ENCODE data around the gene FLRT2.

FLRT2 gene

DNA sequence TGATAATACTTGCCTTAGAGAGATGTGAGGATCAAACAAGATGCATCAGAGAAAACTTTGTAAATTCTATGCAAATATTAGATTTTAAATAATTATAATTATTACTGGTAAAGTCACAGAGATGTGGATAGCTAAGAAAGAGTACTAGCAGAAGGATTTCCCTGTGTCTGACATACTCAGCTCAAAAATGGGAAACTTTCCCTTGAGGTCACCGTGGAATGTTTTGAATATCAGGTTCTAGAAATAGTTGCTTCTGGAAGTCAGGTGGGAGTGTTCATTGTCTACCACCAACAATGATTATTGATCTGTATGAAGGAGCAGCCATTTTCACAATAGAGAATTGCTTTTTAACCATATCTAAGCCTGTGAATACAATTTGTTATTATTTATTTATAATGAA is 71.7 kb downstream of the FLRT2 start:
- no peak for DNase-seq

GRCh38 chr14:85602345-85602744 is 72.4 kb downstream of the FLRT2 start:
- DNase-seq, result no peak

DNA sequence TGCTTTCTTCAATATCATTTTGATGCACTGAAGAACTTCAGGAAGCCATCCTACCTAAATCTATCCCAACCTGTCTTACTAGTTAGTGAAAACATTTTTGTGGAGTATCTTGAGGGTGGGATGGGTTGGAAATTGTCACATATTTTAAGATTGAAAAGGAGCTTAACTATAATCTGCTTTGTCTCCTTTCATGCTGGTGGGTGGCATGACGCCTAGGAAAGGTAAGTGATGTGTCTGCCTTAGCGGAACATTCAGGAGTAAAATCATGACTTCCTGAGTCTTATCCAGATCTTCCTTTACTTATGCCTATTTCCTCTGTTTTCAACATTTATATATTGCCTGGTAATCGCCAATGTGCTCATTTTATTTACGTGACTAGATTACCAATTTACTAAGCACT is 74.1 kb downstream of the FLRT2 start:
- no peak for DNase-seq

DNA sequence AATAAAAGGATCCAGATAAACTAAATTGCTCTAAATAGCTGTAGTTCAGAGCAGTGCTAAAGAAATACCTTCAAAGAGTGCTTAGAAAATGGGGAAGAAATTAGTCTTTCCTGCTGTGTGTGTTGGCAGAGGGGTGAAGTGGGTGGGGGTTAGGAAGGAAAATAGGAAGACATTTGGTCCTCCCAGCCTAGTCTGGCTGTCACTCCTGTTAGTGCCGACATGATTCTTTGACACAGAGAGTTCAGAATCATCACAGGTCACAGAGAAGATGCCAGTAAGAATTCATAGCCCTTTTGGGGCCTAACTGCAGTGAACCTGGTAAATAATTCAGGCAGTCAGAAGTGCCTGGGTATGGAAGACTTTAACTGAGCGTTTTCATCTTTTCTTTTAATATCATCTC is 74.8 kb downstream of the FLRT2 start:
- DNase-seq, result no peak

DNA sequence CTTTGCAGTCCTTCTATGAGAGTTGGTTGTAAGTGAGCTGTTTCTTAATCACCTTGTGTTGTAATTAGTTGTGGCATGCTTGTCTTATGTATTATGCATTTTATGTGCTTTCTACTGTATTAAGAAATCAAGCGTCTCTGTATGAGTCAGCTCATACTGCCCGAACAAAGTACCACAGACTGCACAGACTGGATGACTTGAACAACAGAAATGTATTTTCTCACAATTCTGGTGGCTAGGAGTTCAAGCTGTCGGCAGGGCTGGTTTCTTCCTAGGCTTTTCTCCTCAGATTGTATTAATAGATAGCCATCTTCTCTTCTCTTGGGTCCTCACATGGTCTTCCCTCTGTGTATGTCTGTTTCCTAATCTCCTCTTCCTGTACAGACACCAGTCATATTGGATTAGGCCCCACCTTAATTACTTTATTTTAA is 77.7 kb downstream of the FLRT2 start:
- no peak for DNase-seq

DNA sequence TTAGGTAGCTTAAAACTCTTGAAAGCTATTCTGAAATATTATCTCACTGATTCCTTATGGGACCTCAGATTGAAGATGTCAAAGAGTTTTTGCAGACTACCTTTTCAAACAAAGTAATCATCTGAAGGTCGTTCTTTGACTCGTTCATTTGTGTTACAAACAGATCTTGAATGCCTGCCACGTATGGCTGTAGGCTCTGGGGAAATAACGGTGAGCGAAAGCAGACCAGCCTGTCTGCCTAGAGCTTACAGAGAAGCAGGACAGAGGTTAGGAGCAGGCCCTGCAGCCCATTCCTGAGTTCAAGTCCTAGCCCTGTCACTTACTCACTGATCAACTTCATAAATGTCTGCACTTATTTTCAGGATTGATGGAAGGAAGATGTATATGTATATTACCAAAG is 83.6 kb downstream of the FLRT2 start:
- DNase-seq, result no peak

GRCh38 chr14:85616386-85616885 is 86.5 kb downstream of the FLRT2 start:
- no peak for DNase-seq

GRCh38 chr14:85616886-85617285 is 86.9 kb downstream of the FLRT2 start:
- no peak for DNase-seq

GRCh38 chr14:85617791-85618190 is 87.8 kb downstream of the FLRT2 start:
- no peak for DNase-seq

DNA sequence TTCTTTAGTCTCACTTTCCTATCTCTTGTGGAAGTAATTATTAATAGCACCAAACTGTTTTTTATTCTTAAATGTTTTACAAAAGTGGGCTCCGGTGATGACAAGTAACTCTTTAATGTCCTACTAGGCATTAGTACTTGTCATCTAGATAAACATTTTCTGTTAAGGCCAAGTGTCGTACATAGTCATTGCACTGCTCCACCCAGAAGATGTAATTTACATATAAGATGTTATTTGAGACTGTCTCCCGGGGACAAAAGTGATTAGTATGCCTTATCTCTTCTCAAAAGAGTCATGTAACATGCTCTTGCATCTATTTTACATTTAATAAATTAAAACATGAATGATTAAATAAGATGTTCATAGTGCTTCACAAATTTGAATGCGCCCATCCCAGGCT is 88.4 kb downstream of the FLRT2 start:
- no peak for DNase-seq

GRCh38 chr14:85618978-85619377 is 89.0 kb downstream of the FLRT2 start:
- DNase-seq, result no peak

DNA sequence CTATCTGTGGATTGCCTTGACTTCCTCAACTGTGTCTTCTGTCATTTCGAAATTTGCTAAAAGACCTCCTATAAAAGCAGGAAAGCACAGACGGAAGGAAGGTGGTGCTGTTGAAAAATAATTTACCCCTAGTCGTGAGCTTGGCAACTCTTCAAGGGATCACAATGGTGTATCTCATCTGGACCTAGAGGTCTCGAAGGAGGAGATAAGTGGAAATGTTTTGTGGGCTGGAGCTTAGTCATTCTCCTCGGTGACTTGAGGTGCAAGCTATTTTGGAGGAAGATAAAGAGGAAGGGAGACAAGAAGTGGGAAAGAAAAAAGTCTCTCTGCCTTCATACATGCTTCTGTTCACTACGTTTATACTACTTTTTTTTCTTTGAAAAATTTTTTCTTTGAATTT is 89.9 kb downstream of the FLRT2 start:
- no peak for DNase-seq

DNA sequence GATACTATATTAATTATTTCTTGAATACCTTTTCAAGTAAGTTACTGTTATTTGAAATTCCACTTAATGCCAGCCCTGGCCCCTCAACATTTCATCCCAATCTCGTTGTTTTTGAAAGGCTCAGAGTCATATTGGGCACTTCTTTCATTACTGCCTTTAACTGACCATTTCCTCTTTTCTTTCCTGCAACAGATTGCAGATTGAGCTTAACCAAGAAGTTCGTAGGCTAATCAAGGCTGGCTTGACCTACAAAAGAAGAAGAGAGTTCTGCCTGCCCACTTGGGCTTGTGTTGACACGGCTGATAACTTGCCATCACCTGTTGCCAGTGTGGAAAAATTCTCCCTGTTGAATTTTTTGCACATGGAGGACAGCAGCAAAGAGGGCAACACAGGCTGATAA is 91.0 kb downstream of the FLRT2 start:
- no peak for DNase-seq

- DNase-seq, result no peak
Observed at GRCh38 chr14:85622106-85622505, 92.2 kb downstream of the FLRT2 start.

GRCh38 chr14:85622986-85623685 is 93.2 kb downstream of the FLRT2 start:
- no peak for DNase-seq

DNA sequence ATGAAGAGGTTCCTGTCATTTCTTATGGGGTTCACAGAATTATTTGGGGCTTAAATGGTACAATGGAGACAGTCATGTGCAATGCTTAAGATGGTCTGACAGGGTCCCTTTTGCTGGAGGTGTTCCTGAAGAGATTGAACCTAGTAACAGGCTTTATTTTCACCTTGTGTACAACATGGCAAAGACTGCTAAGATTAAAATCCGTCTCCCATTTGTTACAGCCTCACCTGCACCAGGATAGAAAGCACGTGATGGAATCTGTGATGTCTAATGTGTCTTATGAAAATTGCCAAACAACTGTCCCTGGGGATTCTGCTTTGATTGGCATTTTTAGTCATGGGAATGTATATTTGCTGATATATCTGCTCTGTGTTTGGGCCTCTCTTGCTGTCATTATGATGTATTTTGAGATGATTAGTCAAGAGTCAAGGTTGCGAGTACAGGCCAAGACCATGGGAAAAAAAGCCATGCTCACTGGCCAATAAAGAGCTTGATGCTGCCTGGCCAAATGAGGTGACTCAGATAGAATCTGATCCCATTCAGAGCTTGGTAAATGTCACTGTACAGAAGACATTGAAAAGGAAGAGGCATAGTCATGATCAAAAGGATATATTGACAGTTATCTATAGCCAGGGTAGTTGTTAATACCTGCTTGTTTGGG is 96.1 kb downstream of the FLRT2 start:
- DNase-seq, result no peak

GRCh38 chr14:85634205-85634604 is 104.3 kb downstream of the FLRT2 start:
- no peak for DNase-seq

GRCh38 chr14:85644211-85644610 is 114.3 kb downstream of the FLRT2 start:
- DNase-seq, result no peak

GRCh38 chr14:85653029-85653428 is 123.1 kb downstream of the FLRT2 start:
- no peak for DNase-seq

GRCh38 chr14:85660243-85660922 is 130.4 kb downstream of the FLRT2 start:
- no peak for DNase-seq

- DNase-seq, result no peak
Observed at GRCh38 chr14:85662096-85662495, 132.2 kb downstream of the FLRT2 start.

DNA sequence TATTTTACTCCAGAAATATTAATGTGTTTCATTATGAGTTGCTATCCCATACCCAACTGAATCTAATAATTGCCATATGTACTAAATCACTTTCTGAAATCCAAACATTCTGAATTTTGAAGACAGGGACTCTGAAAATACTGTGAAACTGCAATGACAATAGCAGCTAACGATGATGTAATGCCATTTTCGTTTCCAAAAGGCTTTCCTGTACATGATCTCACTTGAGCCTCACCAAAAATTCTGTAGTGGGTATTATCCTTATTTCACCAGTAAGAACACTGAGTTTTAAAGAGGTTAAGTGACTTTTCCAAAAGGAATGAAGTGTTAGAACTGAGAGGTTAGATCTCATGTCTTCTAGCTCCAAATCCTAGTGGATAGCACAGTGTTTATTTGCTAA is 133.3 kb downstream of the FLRT2 start:
- DNase-seq, result no peak

GRCh38 chr14:85663667-85664066 is 133.7 kb downstream of the FLRT2 start:
- DNase-seq, result no peak

GRCh38 chr14:85675957-85676356 is 146.0 kb downstream of the FLRT2 start:
- DNase-seq, result no peak

All from NCI-H1436 (cell line).